T-helper 9 cell (primary cell): ENCODE results near the gene SMIM32.

Experiments
- DNase-seq: peaks from one replicate; pipeline ENCODE4 v3.0.0-alpha.2; 2020

SMIM32 gene

DNA sequence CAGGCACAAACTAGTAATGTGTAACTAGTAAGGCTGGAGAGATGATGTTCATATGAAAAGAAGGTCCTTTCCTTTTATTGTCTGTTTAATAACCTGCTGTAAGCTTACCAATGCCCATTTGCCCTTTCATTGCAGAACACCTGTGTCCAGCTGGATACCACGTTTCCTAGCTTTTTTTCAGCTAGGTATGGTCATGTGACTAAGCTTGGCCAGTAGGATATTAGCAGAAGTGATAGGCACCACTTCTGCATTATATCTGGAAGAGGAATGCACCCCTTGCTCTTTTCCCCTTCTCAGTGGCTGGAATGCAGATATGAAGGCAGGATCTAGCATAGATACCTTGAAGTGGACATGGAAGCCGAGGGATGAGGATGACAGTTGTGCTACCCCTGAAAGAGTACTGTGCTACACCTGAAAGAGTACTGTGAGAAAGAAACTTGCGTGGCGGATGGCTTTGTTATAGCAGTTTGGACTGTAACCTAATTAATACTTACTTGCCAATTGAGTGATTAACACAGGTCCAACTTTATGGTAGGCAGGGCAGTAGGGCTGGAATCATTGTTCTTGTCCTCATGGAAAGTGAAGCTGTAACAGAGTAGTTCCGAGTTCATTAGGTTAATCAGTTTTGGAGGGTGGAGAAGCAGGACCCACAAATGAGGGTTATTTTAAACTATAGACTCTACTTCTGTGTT, 6.8 kb downstream of the SMIM32 start:
- DNase-seq = no peak

DNA sequence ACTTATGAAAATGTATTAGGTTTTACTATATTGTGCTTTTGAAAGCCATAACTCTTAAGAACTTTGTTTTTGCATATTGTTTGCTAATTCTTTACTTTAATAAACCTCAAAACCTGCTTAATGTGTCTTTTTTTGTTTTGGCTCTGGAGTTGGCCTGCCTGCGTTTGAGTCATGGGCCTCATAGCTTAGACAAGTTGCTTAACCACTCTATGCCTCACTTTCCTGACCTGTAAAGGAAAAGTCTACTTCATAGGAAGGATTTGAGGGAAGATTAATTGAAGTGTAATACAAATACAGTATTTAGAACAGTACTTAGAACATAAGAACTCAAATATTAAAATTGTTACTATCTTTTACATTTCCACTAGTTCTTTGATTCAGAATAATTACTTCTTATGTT, 10.3 kb downstream of the SMIM32 start:
- no peak for DNase-seq

DNA sequence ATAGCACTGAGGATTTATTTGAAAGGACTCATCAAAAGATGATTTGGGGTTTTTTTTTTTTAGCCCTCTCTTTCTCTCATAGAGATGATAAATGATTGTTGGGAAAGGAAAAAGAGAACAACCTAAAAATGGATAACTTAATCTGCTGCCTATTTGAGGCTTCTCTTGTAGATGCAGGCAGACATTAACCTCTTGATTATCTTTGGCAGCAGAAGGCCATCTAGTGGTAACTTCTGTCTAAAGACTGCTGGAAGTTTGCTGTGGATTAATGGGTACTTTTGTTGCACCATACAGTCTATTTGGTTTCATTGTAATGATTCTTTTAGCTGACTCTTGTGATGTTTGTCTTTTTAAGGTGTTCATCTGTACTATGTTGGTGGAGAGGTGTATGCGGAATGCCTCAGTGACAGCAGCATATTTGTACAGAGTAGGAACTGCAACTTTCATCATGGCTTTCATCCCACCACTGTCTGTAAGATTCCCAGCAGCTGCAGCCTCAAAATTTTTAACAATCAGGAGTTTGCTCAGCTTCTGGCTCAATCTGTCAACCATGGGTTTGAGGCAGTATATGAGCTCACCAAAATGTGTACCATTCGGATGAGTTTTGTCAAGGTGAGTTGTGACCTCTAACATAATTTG, 18.8 kb downstream of the SMIM32 start:
- DNase-seq = no peak

DNA sequence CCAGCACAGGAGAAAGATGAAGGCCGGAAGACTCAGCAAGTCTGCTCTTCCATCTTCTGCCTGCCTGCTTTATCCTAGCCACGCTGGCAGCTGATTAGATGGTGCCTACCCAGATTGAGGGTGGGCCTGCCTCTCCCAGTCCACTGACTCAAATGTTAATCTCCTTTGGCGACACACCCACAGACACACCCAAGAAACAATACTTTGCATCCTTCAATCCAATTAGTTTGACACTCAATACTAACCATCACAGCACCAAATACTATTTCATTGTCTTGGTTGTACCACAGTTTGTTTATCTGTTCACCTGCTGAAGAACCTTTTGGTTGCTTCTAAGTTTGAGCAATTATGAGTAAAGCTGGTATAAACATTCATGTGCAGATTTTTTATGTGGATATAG, 23.7 kb downstream of the SMIM32 start:
- no peak for DNase-seq

DNA sequence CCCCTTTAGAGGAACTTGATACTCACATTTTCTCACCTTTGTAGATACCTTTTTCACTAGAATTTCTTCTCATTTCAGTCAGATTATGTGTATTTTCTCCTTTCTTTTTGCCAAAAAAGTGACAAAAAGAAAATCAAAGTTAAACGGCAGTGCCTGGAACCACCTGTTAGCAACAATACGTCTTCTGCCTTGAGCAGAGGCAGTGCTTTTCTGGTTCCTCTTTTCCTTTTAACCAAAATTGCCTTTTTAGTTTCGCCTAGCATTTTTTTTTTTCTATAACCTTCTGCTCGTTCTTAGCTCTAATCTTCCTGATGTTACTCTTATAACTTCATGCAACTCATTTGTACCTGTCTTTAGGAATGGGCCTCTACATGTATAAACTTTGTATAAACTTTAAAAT, 26.1 kb downstream of the SMIM32 start:
- no peak for DNase-seq

DNA sequence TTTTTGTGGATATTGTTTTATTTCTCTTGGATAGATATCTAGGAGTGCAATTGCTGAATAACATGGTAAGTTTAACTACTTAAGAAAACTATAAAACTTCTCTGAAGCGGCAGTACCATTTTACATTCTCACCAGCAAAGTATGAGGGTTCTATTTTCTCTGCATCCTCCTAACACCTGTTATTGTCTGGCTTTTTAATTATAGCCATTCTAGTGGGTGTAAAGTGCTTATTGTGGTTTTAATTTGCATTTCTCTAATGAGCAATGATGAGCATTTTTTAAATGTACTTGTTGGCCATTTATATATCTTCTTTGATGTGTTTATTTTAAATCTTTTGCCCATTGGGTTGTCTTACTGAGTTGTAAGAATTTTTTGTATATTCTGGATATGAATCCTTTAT, 28.7 kb downstream of the SMIM32 start:
- DNase-seq = no peak

DNA sequence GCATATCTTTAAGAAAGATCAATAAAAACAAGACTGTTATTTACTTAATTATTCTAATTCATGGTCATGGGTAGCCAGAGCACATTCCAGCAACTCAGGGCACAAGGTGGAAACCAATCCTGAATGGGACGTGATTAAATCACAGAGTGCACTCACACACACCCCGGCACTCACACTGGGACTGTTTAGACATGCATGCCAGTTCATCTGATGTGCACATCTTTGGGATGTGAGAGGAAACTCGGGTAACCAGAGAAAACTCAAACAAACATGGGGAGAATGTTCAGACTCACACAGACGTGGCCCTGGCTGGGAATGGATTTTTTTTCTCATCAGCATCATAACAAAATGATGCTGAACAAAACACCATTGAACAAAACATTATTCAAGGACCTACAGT, 31.0 kb downstream of the SMIM32 start:
- DNase-seq = no peak

DNA sequence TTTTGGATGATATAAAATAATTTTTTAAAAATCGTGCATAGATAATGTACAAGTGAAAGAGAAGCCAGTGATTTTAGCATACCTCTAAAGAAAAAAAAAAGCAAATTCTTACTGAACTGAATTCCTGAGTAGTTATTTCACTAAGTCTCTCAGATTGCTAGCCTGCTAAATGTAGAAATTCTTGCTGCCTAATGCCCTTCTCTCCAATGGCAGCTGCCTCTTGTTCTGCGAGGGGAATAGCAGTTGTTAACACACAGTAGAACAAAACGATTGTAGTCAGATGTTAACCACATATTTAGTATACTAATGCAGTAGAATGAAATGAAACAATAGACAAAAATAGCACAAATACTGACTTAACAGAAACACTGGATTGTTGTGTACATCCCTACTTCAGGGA, 33.5 kb downstream of the SMIM32 start:
- DNase-seq = no peak

DNA sequence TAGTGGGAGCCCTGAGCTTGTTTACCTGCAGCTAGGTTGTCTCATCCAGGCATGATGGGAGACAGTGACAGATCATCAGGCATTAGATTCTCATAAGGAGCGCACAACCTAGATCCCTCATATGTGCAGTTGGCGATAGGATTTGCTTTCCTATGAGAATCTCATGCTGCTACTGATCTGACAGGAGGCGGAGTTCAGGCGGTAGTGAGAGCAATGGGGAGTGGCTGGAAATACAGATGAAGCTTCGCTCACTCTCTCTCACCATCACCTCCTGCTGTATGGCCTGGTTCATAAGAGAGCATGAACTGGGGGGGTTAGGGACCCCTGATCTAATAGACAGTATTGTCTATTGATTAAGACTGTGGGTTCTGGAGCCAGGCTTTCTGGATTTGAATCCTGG, 35.4 kb downstream of the SMIM32 start:
- no peak for DNase-seq

DNA sequence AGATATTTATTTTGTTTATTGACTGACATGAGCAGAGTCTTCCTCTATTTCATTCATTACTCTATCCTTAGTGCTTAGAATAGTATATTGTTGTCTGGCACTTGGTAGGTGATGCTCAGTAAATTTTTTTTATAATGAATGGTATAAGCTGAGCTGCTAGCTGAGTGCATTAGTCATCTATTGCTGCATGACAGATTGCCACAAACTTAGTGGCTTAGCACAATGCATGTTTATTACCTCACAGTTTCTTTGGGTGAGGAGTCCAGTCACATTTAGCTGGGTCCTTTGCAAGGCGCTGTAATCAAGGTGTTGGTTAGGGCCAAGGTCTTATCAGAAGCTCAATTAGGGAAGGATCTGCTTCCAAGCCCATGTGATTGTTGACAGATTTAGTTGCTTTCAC, 37.2 kb downstream of the SMIM32 start:
- DNase-seq = no peak

DNA sequence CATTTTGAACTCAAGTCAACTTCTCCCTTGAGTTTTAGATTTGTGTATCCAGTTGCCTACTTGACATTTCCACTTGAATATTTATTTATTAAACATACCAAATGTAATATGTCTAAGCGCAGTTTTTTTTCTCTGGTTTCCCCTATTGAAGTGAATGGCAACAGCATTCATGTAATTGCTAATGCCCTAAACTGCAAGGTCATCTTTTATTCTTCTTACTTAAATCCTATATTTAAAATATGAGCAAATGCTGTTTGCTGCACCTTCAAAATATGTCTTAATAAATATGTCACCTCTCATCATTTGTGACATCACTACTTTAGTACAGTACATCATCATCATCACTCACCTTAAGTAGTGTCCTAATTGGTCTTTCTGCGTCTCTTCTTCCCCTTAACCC, 37.9 kb downstream of the SMIM32 start:
- DNase-seq = no peak

DNA sequence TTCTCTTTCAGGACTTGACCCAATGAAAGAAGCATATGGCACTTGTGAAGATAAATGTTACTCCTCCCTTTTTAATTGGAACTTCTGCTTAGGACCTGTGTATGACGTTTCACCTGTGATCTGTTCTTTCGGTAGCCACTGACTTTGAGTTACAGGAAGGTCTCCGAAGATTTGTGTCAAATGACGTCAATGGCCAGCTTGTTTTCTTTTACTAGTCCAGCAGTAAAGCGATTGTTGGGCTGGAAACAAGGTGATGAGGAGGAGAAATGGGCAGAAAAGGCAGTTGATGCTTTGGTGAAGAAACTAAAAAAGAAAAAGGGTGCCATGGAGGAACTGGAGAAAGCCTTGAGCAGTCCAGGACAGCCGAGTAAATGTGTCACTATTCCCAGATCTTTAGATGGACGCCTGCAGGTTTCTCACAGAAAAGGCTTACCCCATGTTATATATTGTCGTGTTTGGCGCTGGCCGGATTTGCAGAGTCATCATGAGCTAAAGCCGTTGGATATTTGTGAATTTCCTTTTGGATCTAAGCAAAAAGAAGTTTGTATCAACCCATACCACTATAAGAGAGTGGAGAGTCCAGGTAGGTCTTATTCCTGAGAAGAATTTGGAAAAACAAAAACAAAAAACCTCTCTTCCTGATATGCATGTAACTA, 39.3 kb downstream of the SMIM32 start:
- DNase-seq = no peak

DNA sequence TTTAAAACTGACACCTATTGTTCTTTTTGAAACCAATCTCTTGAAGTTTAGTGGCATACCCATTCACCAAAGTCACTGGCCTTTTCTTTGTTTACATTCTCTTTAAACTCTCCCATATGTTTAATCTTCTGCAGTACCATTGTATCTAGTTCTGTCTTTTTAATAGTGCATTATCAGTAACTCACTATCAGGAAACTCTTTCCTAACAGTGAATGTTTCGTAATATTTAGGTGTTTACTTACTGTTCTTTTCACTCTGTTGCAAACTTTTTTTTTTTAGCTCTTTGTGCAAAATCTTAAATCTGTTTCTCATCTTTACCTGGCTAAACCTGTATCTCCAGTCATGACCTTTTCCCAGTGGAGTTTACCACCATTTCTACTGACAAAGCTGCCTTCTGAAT, 43.1 kb downstream of the SMIM32 start:
- DNase-seq = no peak

DNA sequence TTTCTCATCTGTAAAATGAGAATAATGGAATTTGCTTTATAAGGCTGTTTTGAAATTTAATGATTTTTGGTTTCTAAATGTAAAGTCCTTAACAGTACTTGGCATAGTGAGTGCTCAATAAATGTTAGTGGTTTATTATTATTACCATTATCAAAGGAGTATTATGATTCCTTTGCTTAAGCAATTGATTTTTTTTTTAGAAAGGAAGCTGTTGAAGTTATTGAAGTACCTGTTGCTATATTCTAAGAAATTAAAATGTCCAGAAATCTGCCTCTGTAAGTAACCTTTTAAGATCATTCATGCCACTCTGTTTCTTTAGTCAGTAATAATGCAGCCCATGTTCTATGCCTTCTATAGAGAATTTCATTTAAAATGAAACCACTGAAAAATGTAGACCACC, 45.3 kb downstream of the SMIM32 start:
- DNase-seq = no peak

DNA sequence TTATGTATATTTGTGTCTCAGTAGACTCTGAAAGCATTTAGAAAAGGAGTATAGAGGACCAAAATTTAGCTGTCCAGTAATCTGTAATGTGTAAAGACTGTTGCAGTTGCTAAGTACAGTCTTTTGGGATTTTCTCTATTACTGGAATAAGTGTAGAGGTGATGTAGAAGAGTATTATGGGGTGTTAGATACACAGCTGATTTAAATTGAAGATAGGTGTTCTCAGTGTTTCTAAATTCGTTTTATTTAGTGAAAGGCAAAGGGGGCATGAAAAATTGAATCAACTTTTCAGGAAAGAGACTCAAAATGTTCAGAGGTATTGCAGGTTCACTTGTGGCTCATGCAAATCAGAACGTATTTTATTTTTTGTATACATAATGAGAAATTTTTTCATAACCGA, 46.8 kb downstream of the SMIM32 start:
- no peak for DNase-seq

DNA sequence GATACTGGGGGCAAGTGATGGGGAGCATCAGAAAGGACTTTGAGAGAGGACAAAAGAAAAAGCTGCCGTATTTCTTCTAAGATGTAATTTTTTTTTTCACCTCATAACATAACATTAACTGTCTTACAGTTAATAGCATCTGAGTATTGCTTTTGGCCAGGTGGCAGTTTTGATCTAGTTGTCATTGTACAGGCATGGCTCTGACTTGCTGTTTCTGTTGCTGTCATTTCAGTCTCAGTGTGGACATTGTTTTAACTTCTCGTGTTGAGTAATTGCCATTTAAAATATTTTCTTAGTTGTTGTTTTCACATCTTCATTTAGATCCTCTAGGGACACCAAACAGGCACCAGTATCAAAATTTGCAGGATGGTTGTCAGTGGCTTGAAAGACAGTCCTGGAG, 47.9 kb downstream of the SMIM32 start:
- no peak for DNase-seq

DNA sequence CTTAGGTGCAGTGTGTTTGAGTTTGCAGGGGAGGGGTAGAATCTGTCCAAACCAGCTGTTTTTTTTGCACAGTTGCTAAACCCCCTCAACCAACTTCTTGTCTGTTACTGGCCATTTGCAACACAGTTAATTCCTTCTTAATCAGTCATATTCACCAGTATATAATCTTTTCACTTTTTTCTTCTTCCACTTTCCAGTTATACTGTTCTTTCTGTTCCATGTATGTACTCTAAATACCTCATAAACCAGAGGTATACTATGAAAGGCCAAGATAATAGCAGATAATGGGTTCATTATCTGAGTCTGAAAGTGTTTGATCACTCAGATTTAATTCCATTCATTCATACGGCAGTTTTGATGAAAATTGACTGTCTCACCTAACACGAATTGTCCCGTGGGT, 49.2 kb downstream of the SMIM32 start:
- DNase-seq = no peak

DNA sequence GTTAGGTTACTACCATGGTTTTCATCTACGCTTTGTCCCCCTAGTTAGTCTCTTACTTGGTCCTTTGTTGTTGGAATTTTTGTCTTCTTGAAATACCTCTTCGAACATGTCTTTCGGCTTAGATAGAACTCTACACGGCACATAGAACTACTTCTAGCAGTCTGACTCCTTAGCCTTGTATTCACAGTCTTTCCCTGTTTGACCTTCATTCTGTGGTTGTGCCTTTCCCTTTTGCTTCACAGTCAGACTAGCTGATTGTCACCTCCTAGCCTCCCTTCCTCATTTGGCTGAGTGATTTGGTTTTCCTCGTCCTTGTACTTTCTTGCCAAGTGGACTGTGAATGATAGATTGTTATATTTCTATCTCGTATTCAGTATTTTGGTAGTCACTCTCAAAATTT, 49.6 kb downstream of the SMIM32 start:
- DNase-seq = no peak

DNA sequence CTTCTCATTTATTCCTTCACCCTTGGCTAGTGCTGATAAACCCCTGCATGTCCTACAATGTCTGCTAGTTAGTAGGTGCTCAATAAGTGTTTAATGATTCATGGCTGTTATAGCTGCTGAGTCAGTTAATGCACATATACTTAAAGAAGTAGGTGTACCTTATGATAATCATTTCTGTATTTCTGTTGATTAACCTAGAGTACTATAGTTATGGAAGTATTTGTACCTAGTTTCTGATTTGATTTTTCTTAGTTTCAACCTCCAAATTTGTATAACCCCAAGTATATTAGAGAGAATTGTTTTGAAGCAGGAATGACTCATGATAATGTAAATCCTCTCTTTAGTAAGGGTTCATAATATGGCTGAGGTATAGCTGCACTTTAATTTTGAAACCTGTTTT, 51.4 kb downstream of the SMIM32 start:
- no peak for DNase-seq
